ENCODE measurements around the gene VEGFB.

DNA sequence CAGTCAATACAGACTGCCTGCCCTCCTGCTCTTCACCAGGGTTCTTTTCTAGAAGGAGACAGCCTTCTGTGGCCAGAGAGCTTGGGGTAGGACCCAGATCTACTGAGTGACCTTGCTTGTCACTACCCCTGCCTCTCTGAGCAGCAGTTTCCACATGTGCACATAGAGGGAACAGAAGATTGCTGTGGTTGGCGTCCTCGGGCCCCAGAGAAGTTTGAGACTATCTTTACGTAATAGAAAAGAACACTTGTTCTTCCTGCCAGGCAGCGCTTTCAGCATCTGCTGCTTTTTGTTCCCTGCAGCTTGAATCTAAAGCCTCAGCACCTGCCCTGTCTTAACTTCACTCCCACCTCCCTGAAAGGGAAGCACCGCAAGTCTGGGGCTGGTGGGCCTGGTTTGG is 4.6 kb downstream of the VEGFB start:
- no peak for TF ChIP-seq POLR2A (IDR thresholded peaks at IDR 0.05; ENCODE audit: low read depth, low read length)
- TF ChIP-seq POLR2AphosphoS5 (IDR thresholded peaks at IDR 0.05; ENCODE audit: insufficient read depth, low read depth, low read length), result no peak
